Measurements from ENCODE around the gene KANTR. TPM values are rescaled to one million over a fixed set of nuclear protein-coding genes. Genes with fewer than 3 reads are reported as not detected.

KANTR gene
- total and polyA plus RNA-seq, 12 donors: 3.6 to 27.8 (median 9.3) TPM

GRCh38 chrX:53081925-53082772 is 11.8 kb upstream of the KANTR start, which contains the start of gene TSPYL2:
Gene TSPYL2, plus strand, starts transcription at chrX:53082367. Its CDS starts 132 bp downstream, at chrX:53082499.
- Histone ChIP-seq H3K27ac (peak within 1 kb of the TSS; percentile 30 to 97 (median 85)), H3K4me1 (replicated peaks in 1 of 2) (peaks cover 7 to 16% of the 10 kb centered on the region in 2 donors), H3K9me3 (replicated peaks in 1 of 3) (no peaks in the 10 kb centered on the region), H3K27me3 (no peaks in the 10 kb centered on the region), H3K4me3 (peak within 1 kb of the TSS; percentile 16 to 79 (median 40)), H3K36me3 (replicated peaks in 1 of 2) (peaks cover 0 to 9% of the 10 kb centered on the region in 2 donors)
- WGBS, 4 donors: 0 to 39% (median 15%) methylated on average over 7 to 74 of the region's 86 CpGs
- DNase-seq: peak; percentile 93 to 97 (median 95)
- intact Hi-C loops (cut with DNase I): no loop called here
- TF ChIP-seq, protein P1, sequence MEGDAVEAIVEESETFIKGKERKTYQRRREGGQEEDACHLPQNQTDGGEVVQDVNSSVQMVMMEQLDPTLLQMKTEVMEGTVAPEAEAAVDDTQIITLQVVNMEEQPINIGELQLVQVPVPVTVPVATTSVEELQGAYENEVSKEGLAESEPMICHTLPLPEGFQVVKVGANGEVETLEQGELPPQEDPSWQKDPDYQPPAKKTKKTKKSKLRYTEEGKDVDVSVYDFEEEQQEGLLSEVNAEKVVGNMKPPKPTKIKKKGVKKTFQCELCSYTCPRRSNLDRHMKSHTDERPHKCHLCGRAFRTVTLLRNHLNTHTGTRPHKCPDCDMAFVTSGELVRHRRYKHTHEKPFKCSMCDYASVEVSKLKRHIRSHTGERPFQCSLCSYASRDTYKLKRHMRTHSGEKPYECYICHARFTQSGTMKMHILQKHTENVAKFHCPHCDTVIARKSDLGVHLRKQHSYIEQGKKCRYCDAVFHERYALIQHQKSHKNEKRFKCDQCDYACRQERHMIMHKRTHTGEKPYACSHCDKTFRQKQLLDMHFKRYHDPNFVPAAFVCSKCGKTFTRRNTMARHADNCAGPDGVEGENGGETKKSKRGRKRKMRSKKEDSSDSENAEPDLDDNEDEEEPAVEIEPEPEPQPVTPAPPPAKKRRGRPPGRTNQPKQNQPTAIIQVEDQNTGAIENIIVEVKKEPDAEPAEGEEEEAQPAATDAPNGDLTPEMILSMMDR (IDR thresholded peaks at IDR 0.05): no peak
- peak; percentile 99 for TF ChIP-seq POLR2A (IDR thresholded peaks at IDR 0.05)

GRCh38 chrX:53082773-53083616 is 10.9 kb upstream of the KANTR start:
- peaks cover 7 to 23% of the 10 kb centered on the region in 2 donors for H3K4me1 ChIP-seq (replicated peaks in 1 of 2)
- H3K27me3 ChIP-seq: no peaks in the 10 kb centered on the region
- H3K27ac ChIP-seq: peak overlapping the region; percentile 30 to 97 (median 85)
- intact Hi-C loops (cut with DNase I): no loop called here
- H3K9me3 ChIP-seq (replicated peaks in 1 of 3): no peaks in the 10 kb centered on the region
- TF ChIP-seq POLR2A (IDR thresholded peaks at IDR 0.05): no peak
- TF ChIP-seq, protein P1 (IDR thresholded peaks at IDR 0.05): no peak
- peaks cover 0 to 9% of the 10 kb centered on the region in 2 donors for H3K36me3 ChIP-seq (replicated peaks in 1 of 2)
- peak in 1 of 7 donors; percentile 43 for DNase-seq
- WGBS, 4 donors: 3 to 40% (median 18%) methylated on average over 29 to 31 of the region's 31 CpGs
- H3K4me3 ChIP-seq: peak overlapping the region; percentile 16 to 79 (median 40)

DNA sequence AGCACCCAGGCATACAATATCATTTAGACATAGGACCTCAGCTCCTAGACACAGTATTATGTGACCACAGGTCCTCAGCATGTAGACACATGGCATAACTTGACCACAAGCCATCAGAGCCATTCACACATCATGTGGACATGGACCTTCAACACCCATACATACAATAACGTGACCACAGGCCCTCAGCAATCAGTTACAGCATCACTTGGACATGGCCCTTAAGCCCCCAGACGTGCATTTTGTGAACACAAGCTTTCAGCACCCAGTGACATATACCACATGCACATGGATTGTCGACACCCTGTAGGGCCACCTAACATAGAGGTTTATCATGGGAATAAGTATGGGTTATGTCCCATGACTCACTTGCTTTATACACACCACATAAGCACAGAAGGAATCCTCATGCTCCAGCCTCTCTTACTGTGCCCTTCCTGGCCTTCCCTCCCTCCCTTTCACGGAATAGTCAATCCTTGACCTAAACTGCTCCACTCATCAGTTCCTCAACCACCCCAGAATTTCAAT is 9.8 kb upstream of the KANTR start:
- 35 to 61% (median 46%) methylated on average over 2 to 4 of the region's 4 CpGs for WGBS, 4 donors
- Histone ChIP-seq H3K27ac (peak overlapping the region in 2 of 5 donors; percentile 93 to 97), H3K4me3 (peak overlapping the region in 1 of 4 donors; percentile 79), H3K9me3 (replicated peaks in 1 of 3) (no peaks in the 10 kb centered on the region), H3K27me3 (no peaks in the 10 kb centered on the region), H3K36me3 (replicated peaks in 1 of 2) (peaks cover 0 to 9% of the 10 kb centered on the region in 2 donors), H3K4me1 (replicated peaks in 1 of 2) (peaks cover 7 to 27% of the 10 kb centered on the region in 2 donors)
- intact Hi-C loops (cut with DNase I): no loop called here
- DNase-seq: no peak
- TF ChIP-seq, protein P1 (IDR thresholded peaks at IDR 0.05): no peak
- no peak for TF ChIP-seq POLR2A (IDR thresholded peaks at IDR 0.05)
